ENCODE measurements around the gene OTOR.

DNA sequence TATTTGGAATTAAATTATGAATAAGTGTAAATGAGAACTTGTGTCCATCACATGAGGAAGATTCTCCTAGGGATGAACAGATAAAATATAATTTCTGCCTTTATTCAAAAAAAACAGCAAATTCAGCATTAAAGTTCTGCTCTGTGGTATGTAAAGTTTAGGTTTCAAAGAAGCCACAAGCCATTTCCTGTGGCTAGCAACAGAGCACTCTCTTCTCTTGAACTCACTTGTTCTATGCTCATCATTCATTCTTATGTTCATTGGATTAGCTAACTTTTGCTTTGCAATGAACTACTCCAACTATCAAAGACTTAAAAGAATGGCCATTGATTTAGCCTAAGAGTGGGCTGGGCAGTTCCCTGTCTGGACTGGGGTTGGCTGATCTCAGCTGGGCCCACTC, 39.1 kb upstream of the OTOR start:
- TF ChIP-seq REST (IDR thresholded peaks at IDR 0.05; ENCODE audit: insufficient replicate concordance, low read depth) (no peak), SPI1 (IDR thresholded peaks at IDR 0.05; ENCODE audit: borderline replicate concordance, low read depth) (no peak)
- TF ChIP-seq, protein P1, sequence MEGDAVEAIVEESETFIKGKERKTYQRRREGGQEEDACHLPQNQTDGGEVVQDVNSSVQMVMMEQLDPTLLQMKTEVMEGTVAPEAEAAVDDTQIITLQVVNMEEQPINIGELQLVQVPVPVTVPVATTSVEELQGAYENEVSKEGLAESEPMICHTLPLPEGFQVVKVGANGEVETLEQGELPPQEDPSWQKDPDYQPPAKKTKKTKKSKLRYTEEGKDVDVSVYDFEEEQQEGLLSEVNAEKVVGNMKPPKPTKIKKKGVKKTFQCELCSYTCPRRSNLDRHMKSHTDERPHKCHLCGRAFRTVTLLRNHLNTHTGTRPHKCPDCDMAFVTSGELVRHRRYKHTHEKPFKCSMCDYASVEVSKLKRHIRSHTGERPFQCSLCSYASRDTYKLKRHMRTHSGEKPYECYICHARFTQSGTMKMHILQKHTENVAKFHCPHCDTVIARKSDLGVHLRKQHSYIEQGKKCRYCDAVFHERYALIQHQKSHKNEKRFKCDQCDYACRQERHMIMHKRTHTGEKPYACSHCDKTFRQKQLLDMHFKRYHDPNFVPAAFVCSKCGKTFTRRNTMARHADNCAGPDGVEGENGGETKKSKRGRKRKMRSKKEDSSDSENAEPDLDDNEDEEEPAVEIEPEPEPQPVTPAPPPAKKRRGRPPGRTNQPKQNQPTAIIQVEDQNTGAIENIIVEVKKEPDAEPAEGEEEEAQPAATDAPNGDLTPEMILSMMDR (IDR thresholded peaks at IDR 0.05; ENCODE audit: insufficient read depth, low read length) = no peak

All from HL-60 (cell line).